ENCODE results near the gene ARMC10.
"Not testable (repeated sequence)": the region's sequence is repeated elsewhere in the genome, so short reads cannot be mapped to it uniquely, and the experiment has no call there.

The ARMC10 gene

GRCh38 chr7:103129702-103130549 is 55.0 kb downstream of the ARMC10 start:
- no peak for DNase-seq

- no peak for DNase-seq
Observed at GRCh38 chr7:103130901-103131624, 56.1 kb downstream of the ARMC10 start.

- no peak for DNase-seq
Observed at GRCh38 chr7:103132995-103133688, 58.2 kb downstream of the ARMC10 start.

GRCh38 chr7:103134836-103135554 is 60.1 kb downstream of the ARMC10 start:
- DNase-seq = no peak

- no peak for DNase-seq
Observed at GRCh38 chr7:103140061-103140460, 65.1 kb downstream of the ARMC10 start.

- DNase-seq = no peak
Observed at GRCh38 chr7:103140685-103141084, 65.7 kb downstream of the ARMC10 start.

GRCh38 chr7:103141753-103142404 is 66.9 kb downstream of the ARMC10 start:
- DNase-seq = no peak

- DNase-seq = no peak
Observed at GRCh38 chr7:103142494-103142893, 67.6 kb downstream of the ARMC10 start.

- DNase-seq = no peak
Observed at GRCh38 chr7:103143868-103144267, 68.9 kb downstream of the ARMC10 start.

GRCh38 chr7:103144754-103145153 is 69.8 kb downstream of the ARMC10 start:
- not testable (repeated sequence) for DNase-seq

- DNase-seq = no peak
Observed at GRCh38 chr7:103148131-103148993, 73.4 kb downstream of the ARMC10 start.
